ENCODE results near the gene PLIN3. TPM values are rescaled to one million over a fixed set of nuclear protein-coding genes. Genes with fewer than 3 reads are reported as not detected.
"Not testable (repeated sequence)": the region's sequence is repeated elsewhere in the genome, so short reads cannot be mapped to it uniquely, and the experiment has no call there.

Gene PLIN3
- total RNA-seq, 1 experiment from 2014 or later = 207 TPM

DNA sequence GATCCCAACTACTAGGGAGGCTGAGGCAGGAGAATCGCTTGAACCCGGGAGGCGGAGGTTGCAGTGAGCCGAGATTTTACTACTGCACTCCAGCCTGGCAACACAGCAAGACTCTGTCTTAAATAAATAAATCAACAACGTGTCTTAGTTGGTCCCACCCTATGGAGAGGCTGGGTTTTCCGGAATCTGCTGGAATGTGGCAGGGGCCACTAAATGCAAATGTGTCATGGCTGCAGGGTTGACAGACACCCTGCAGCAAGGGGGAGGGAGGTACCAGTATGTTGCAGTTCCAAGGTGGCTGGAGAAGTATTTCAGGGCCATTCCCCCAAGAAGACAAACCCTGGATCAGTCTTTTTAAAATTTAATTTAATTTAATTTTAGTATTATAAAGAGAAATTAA lies 20.3 kb upstream of the PLIN3 start:
- BruUV-seq (replicated peaks); H4K20me1 ChIP-seq (ENCODE audit: insufficient read depth); CTCF ChIA-PET; ATAC-seq; intact Hi-C loops (cut with micrococcal nuclease); POLR2A ChIA-PET; DNase-seq (ENCODE audit: low read depth, low spot score); H3K9ac ChIP-seq (ENCODE audit: low read length); H3K36me3 ChIP-seq (ENCODE audit: control insufficient read depth in 1 of 2, insufficient read depth in 2 of 2, low read length in 2 of 2); H3K4me2 ChIP-seq (ENCODE audit: low read length); H3K9me2 ChIP-seq (ENCODE audit: insufficient read depth); H3K9me3 ChIP-seq (ENCODE audit: control insufficient read depth in 1 of 2, insufficient read depth in 1 of 2, low read depth in 1 of 2, low read length in 2 of 2); H3K79me2 ChIP-seq (ENCODE audit: insufficient read depth, low read length); H3K4me3 ChIP-seq (replicated peaks in 1 of 2; ENCODE audit: low read depth in 1 of 2, low read length in 2 of 2); H2AFZ ChIP-seq (ENCODE audit: low read depth, low read length, poor library complexity, severe bottlenecking); H3K27ac ChIP-seq (ENCODE audit: low read depth, low read length); RAD21 ChIA-PET (ENCODE audit: low non-redundant PET in 1 of 2, low total read pairs in 2 of 2, uncharacterized antibody in 2 of 2, unreplicated experiment in 2 of 2); H3K4me1 ChIP-seq (ENCODE audit: control insufficient read depth in 1 of 2, insufficient read depth in 2 of 2, low read length in 2 of 2); H3K27me3 ChIP-seq (ENCODE audit: insufficient read depth, low read length): not testable (repeated sequence)

GRCh38 chr19:4884993-4885392 lies 17.5 kb upstream of the PLIN3 start:
- H3K4me3 ChIP-seq (replicated peaks in 1 of 2; ENCODE audit: low read depth in 1 of 2, low read length in 2 of 2); H2AFZ ChIP-seq (ENCODE audit: low read depth, low read length, poor library complexity, severe bottlenecking); CTCF ChIA-PET; DNase-seq (ENCODE audit: low read depth, low spot score); H3K27me3 ChIP-seq (ENCODE audit: insufficient read depth, low read length); POLR2A ChIA-PET; H3K9ac ChIP-seq (ENCODE audit: low read length); H3K9me3 ChIP-seq (ENCODE audit: control insufficient read depth in 1 of 2, insufficient read depth in 1 of 2, low read depth in 1 of 2, low read length in 2 of 2); H3K27ac ChIP-seq (ENCODE audit: low read depth, low read length); H3K4me2 ChIP-seq (ENCODE audit: low read length); BruUV-seq (replicated peaks); H3K36me3 ChIP-seq (ENCODE audit: control insufficient read depth in 1 of 2, insufficient read depth in 2 of 2, low read length in 2 of 2); H3K79me2 ChIP-seq (ENCODE audit: insufficient read depth, low read length); RAD21 ChIA-PET (ENCODE audit: low non-redundant PET in 1 of 2, low total read pairs in 2 of 2, uncharacterized antibody in 2 of 2, unreplicated experiment in 2 of 2); H3K4me1 ChIP-seq (ENCODE audit: control insufficient read depth in 1 of 2, insufficient read depth in 2 of 2, low read length in 2 of 2); H3K9me2 ChIP-seq (ENCODE audit: insufficient read depth); intact Hi-C loops (cut with micrococcal nuclease); ATAC-seq; H4K20me1 ChIP-seq (ENCODE audit: insufficient read depth): not testable (repeated sequence)

DNA sequence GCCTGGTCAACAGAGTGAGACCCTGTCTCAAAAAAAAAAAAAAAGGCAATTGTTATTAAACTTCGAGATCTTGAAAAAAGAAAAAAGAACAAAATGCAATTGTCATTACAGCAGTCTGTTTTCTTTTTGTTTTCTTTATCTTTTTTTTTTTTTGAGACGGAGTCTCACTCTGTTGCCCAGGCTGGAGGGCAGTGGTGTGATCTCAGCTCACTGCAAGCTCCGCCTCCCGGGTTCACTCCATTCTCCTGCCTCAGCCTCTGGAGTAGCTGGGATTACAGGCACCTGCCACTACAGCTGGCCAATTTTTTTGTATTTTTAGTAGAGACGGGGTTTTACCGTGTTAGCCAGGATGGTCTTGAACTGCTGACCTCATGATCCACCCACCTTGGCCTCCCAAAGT lies 15.4 kb upstream of the PLIN3 start:
- H2AFZ ChIP-seq (ENCODE audit: low read depth, low read length, poor library complexity, severe bottlenecking); H3K79me2 ChIP-seq (ENCODE audit: insufficient read depth, low read length); POLR2A ChIA-PET; H3K36me3 ChIP-seq (ENCODE audit: control insufficient read depth in 1 of 2, insufficient read depth in 2 of 2, low read length in 2 of 2); ATAC-seq; H4K20me1 ChIP-seq (ENCODE audit: insufficient read depth); BruUV-seq (replicated peaks); H3K9ac ChIP-seq (ENCODE audit: low read length); RAD21 ChIA-PET (ENCODE audit: low non-redundant PET in 1 of 2, low total read pairs in 2 of 2, uncharacterized antibody in 2 of 2, unreplicated experiment in 2 of 2); H3K27me3 ChIP-seq (ENCODE audit: insufficient read depth, low read length); CTCF ChIA-PET; H3K4me3 ChIP-seq (replicated peaks in 1 of 2; ENCODE audit: low read depth in 1 of 2, low read length in 2 of 2); intact Hi-C loops (cut with micrococcal nuclease); DNase-seq (ENCODE audit: low read depth, low spot score); H3K9me3 ChIP-seq (ENCODE audit: control insufficient read depth in 1 of 2, insufficient read depth in 1 of 2, low read depth in 1 of 2, low read length in 2 of 2); H3K9me2 ChIP-seq (ENCODE audit: insufficient read depth); H3K27ac ChIP-seq (ENCODE audit: low read depth, low read length); H3K4me2 ChIP-seq (ENCODE audit: low read length): not testable (repeated sequence)
- H3K4me1 ChIP-seq (ENCODE audit: control insufficient read depth in 1 of 2, insufficient read depth in 2 of 2, low read length in 2 of 2) = peaks cover 8 to 11% of the 10 kb centered on the region in 2 experiments; a peak in 3 of 4 replicates
